ENCODE data around the gene C11orf68. TPM values are rescaled to one million over a fixed set of nuclear protein-coding genes. Genes with fewer than 3 reads are reported as not detected.

Gene C11orf68
- total RNA-seq, 1 donor: 44.8 TPM

- no peak for TF ChIP-seq CTCF (IDR thresholded peaks at IDR 0.05; ENCODE audit: insufficient read depth, low read length)
- no peak for DNase-seq (ENCODE audit: low read depth)
- peak overlapping the region; percentile 83 for H3K4me3 ChIP-seq (ENCODE audit: low read depth, low read length)
These were observed 2.2 kb upstream of the C11orf68 start for GRCh38 chr11:65921033-65921555.

- DNase-seq (ENCODE audit: low read depth): no peak
- no peak for TF ChIP-seq CTCF (IDR thresholded peaks at IDR 0.05; ENCODE audit: insufficient read depth, low read length)
These were observed 1.5 kb upstream of the C11orf68 start for GRCh38 chr11:65920372-65920802.

GRCh38 chr11:65919573-65920371 lies 910 bp upstream of the C11orf68 start:
- DNase-seq (ENCODE audit: low read depth): no peak
- no peak for TF ChIP-seq CTCF (IDR thresholded peaks at IDR 0.05; ENCODE audit: insufficient read depth, low read length)
- H3K4me3 ChIP-seq (ENCODE audit: low read depth, low read length): peak overlapping the region; percentile 83

More at GRCh38 chr11:65920372-65920802, 1.5 kb upstream of the C11orf68 start:
- H3K4me3 ChIP-seq (ENCODE audit: low read depth, low read length): peak overlapping the region; percentile 83

- peak within 1 kb of the TSS; percentile 92 for H3K4me3 ChIP-seq (ENCODE audit: low read depth, low read length)
- no peak for TF ChIP-seq CTCF (IDR thresholded peaks at IDR 0.05; ENCODE audit: insufficient read depth, low read length)
- peak; percentile 97 for DNase-seq (ENCODE audit: low read depth)
These were observed 295 bp upstream of the C11orf68 start, which contains the start of gene DRAP1 for GRCh38 chr11:65919141-65919572. Gene DRAP1 (plus strand): TSS chr11:65919426. CDS start chr11:65919502, 76 bp downstream.

- DNase-seq (ENCODE audit: low read depth): no peak
- peak overlapping the region; percentile 92 for H3K4me3 ChIP-seq (ENCODE audit: low read depth, low read length)
- no peak for TF ChIP-seq CTCF (IDR thresholded peaks at IDR 0.05; ENCODE audit: insufficient read depth, low read length)
These were observed 1.2 kb downstream of the C11orf68 start for GRCh38 chr11:65917434-65918210.

- no peak for DNase-seq (ENCODE audit: low read depth)
- TF ChIP-seq CTCF (IDR thresholded peaks at IDR 0.05; ENCODE audit: insufficient read depth, low read length): no peak
- H3K4me3 ChIP-seq (ENCODE audit: low read depth, low read length): peak overlapping the region; percentile 92
These were observed 1.8 kb downstream of the C11orf68 start for GRCh38 chr11:65917077-65917433.

Data from fibroblast of the aortic adventitia (primary cell).